ENCODE measurements around the gene KLF17. TPM values are rescaled to one million over a fixed set of nuclear protein-coding genes. Genes with fewer than 3 reads are reported as not detected.

The KLF17 gene
- total RNA-seq: under 1 TPM in 1 of 7 donors, not detected in 6; 0.26 TPM
- not detected for polyA plus RNA-seq
- long read RNA-seq, donor 1: 0 reads
- long read RNA-seq, donor 2: 0 reads

DNA sequence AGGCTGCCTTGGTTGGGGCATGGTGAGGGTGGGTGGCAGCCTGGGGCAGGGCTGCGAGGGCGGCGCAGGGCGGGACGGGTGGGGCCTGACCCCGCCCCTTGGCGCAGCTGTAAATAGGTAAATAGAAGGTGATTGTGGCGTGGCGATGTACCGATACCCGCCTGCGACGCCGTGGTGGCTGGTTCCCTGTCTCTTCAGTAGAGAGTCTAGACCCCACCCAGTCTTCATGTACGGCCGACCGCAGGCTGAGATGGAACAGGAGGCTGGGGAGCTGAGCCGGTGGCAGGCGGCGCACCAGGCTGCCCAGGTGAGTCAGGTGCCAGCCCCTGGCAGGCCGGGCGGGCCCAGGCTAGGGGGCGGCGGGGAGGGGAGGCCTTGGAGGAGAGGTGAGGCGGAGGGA, at the start of gene KLF17:
TSS of gene KLF17 (plus strand) at position 140 of the 400 bp plus-strand sequence. CDS start at position 227, 87 bp downstream.
- Histone ChIP-seq H3K4me3 (no peak within 1 kb of the TSS), H3K9me3 (no peaks in the 10 kb centered on the region), H3K27me3 (replicated peaks in 1 of 7) (peaks cover 0 to 6% (median 0%) of the 10 kb centered on the region in 7 donors), H3K36me3 (no peaks in the 10 kb centered on the region), H3K4me1 (no peaks in the 10 kb centered on the region), H3K27ac (no peak within 1 kb of the TSS)
- intact Hi-C loops (cut with DNase I; ENCODE audit: low total_unique reads): no loop called here
- 94 to 97% (median 96%) methylated on average over 25 of the region's 25 CpGs for WGBS, 5 donors
- TF ChIP-seq POLR2A (IDR thresholded peaks at IDR 0.05) (no peak), POLR2AphosphoS5 (IDR thresholded peaks at IDR 0.05) (no peak)
- TF ChIP-seq, protein P1, sequence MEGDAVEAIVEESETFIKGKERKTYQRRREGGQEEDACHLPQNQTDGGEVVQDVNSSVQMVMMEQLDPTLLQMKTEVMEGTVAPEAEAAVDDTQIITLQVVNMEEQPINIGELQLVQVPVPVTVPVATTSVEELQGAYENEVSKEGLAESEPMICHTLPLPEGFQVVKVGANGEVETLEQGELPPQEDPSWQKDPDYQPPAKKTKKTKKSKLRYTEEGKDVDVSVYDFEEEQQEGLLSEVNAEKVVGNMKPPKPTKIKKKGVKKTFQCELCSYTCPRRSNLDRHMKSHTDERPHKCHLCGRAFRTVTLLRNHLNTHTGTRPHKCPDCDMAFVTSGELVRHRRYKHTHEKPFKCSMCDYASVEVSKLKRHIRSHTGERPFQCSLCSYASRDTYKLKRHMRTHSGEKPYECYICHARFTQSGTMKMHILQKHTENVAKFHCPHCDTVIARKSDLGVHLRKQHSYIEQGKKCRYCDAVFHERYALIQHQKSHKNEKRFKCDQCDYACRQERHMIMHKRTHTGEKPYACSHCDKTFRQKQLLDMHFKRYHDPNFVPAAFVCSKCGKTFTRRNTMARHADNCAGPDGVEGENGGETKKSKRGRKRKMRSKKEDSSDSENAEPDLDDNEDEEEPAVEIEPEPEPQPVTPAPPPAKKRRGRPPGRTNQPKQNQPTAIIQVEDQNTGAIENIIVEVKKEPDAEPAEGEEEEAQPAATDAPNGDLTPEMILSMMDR (IDR thresholded peaks at IDR 0.05 in 8 of 11, conservative IDR thresholded peaks at IDR 0.05 in 3 of 11): no peak
- DNase-seq: no peak

DNA sequence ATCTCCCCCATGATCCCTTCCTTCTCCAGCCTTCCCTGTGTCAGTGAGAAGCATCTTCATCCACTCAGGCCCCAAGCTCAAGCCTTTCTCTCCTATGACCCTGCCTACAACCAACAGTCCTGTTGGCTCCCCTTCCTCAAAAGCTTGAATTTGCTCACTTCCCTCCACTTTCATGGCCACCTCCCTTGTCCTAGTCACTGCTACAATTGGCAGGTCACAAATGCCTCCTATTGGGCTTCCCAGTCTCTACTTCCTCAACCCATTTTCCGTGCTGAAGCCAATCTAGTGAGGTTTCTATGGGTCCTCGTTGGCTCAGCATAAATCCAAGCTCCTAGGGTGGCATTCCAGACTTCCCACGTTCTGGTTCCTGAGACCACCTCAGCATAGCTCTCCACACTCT, 47.2 kb upstream of the KLF17 start:
- Histone ChIP-seq H3K4me1 (peaks cover 11 to 56% (median 34%) of the 10 kb centered on the region in 6 donors), H3K4me3 (no peak overlapping the region), H3K9me3 (no peaks in the 10 kb centered on the region), H3K27ac (no peak overlapping the region), H3K27me3 (replicated peaks in 1 of 7) (no peaks in the 10 kb centered on the region), H3K36me3 (no peaks in the 10 kb centered on the region)
- intact Hi-C loops (cut with DNase I; ENCODE audit: low total_unique reads): no loop called here
- WGBS, 5 donors: 62 to 74% (median 69%) methylated on average over 3 of the region's 3 CpGs
- DNase-seq: no peak
- TF ChIP-seq POLR2AphosphoS5 (IDR thresholded peaks at IDR 0.05) (no peak), POLR2A (IDR thresholded peaks at IDR 0.05) (no peak)
- TF ChIP-seq, protein P1 (IDR thresholded peaks at IDR 0.05 in 8 of 11, conservative IDR thresholded peaks at IDR 0.05 in 3 of 11): no peak

- no peak for DNase-seq
- H3K4me3 ChIP-seq: no peak overlapping the region
- no peaks in the 10 kb centered on the region for H3K27me3 ChIP-seq (replicated peaks in 1 of 7)
- intact Hi-C loops (cut with DNase I; ENCODE audit: low total_unique reads): no loop called here
- no peak overlapping the region for H3K27ac ChIP-seq
- peaks cover 11 to 52% (median 32%) of the 10 kb centered on the region in 6 donors for H3K4me1 ChIP-seq
- no peaks in the 10 kb centered on the region for H3K9me3 ChIP-seq
- no peak for TF ChIP-seq POLR2AphosphoS5 (IDR thresholded peaks at IDR 0.05)
- TF ChIP-seq, protein P1 (IDR thresholded peaks at IDR 0.05 in 8 of 11, conservative IDR thresholded peaks at IDR 0.05 in 3 of 11): no peak
- no peak for TF ChIP-seq POLR2A (IDR thresholded peaks at IDR 0.05)
- H3K36me3 ChIP-seq: no peaks in the 10 kb centered on the region
Observed at GRCh38 chr1:44072204-44072603, 46.4 kb upstream of the KLF17 start.

DNA sequence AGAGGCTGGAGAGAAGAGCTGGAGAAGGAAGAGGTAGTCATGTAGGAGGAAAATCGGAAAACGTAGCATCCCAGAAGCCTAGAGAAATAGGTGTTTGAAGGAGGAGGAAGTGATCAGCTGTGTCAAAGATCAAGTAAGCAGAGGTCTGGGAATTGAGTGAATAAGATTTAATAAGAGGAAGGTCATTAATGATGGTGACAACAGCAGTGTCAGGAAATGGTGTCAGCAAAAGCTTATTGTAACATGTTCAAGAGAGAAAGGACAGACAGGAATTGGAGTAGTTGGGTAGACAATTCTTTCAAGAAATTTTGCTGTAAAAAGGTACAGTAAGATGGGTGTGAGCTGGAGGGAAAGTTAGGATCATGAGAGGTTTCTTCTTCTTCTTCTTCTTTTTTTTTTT, 45.8 kb upstream of the KLF17 start:
- no peaks in the 10 kb centered on the region for H3K27me3 ChIP-seq (replicated peaks in 1 of 7)

More for the DNA sequence above, 45.8 kb upstream of the KLF17 start:
- intact Hi-C loops (cut with DNase I; ENCODE audit: low total_unique reads): no loop called here
- Histone ChIP-seq H3K4me3 (no peak overlapping the region), H3K9me3 (no peaks in the 10 kb centered on the region), H3K4me1 (peaks cover 10 to 45% (median 25%) of the 10 kb centered on the region in 6 donors), H3K27ac (peak overlapping the region in 1 of 8 donors; percentile 8), H3K36me3 (no peaks in the 10 kb centered on the region)
- DNase-seq: no peak
- TF ChIP-seq POLR2A (IDR thresholded peaks at IDR 0.05): no peak
- TF ChIP-seq, protein P1 (IDR thresholded peaks at IDR 0.05 in 8 of 11, conservative IDR thresholded peaks at IDR 0.05 in 3 of 11): no peak
- no peak for TF ChIP-seq POLR2AphosphoS5 (IDR thresholded peaks at IDR 0.05)
- 69 to 87% (median 74%) methylated on average over 2 of the region's 2 CpGs for WGBS, 5 donors
